ENCODE data around the gene C11orf98.

DNA sequence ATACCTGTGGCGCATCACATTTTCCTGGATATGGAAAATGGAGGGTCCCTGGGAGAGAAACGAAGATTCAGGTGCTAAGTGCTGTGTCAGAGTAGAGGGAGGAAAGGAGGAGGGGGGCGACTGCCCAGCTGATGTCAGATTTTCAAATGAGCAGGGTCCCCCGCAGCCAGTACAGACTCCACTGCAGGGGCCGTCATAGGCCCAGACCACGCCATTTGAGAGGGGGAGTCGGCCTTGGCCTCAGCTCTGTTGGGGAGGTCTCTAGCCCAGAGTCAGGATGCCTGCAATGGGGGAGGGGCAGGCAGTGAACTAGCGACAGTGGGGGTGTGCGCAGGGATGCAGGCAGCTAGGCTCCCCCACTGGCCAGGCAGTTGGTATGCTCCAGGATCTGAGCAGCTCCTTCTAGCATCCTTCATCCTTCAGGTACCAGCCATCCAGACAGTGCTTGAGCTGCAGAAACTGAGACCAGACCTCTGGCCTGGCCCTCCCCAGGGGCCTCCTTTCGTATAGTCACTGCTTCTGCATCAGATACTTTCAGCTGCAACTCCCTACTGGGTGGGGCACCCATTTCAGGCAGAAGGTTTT, 42.4 kb upstream of the C11orf98 start, which contains the start of the genes BSCL2 and GNG3:
- TF ChIP-seq, protein P1, sequence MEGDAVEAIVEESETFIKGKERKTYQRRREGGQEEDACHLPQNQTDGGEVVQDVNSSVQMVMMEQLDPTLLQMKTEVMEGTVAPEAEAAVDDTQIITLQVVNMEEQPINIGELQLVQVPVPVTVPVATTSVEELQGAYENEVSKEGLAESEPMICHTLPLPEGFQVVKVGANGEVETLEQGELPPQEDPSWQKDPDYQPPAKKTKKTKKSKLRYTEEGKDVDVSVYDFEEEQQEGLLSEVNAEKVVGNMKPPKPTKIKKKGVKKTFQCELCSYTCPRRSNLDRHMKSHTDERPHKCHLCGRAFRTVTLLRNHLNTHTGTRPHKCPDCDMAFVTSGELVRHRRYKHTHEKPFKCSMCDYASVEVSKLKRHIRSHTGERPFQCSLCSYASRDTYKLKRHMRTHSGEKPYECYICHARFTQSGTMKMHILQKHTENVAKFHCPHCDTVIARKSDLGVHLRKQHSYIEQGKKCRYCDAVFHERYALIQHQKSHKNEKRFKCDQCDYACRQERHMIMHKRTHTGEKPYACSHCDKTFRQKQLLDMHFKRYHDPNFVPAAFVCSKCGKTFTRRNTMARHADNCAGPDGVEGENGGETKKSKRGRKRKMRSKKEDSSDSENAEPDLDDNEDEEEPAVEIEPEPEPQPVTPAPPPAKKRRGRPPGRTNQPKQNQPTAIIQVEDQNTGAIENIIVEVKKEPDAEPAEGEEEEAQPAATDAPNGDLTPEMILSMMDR (IDR thresholded peaks at IDR 0.05), result no peak
- TF ChIP-seq EP300 (IDR thresholded peaks at IDR 0.05) (no peak), POLR2A (IDR thresholded peaks at IDR 0.05) (no peak)
